OCI-LY3 (cell line): ENCODE results near the gene RNFT2.
"Not testable (repeated sequence)": the region's sequence is repeated elsewhere in the genome, so short reads cannot be mapped to it uniquely, and the experiment has no call there.

ENCODE experiments used
- H2AFZ ChIP-seq: fragments of 200-600, 300-600 bp; shearing (Covaris generic); 2 replicates; pipeline ENCODE4 v1.6.0; 2014; ENCODE audit warnings: antibody characterized with exemption, low read depth, low read length
- H3K27ac ChIP-seq: fragments of 200-600, 300-600 bp; sonication (generic); 2 replicates; pipeline ENCODE4 v1.5.1; 2014; ENCODE audit warnings: mild to moderate bottlenecking, low read length, moderate library complexity, mixed read lengths
- H3K27me3 ChIP-seq: fragments of 200-600, 300-600 bp; sonication (generic); 2 replicates; pipeline ENCODE4 v1.6.1; 2014; ENCODE audit warnings: low read depth, low read length, mixed read lengths
- H3K36me3 ChIP-seq: fragments of 200-600, 300-600 bp; sonication (generic); replicated peaks from 2 replicates; pipeline ENCODE3; 2014; ENCODE audit warnings: low read depth, low read length, mixed read lengths
- H3K4me1 ChIP-seq: fragments of 300-600, 200-600 bp; sonication (generic); 2 replicates; pipeline ENCODE4 v1.6.1; 2014; ENCODE audit warnings: low read length, mixed read lengths
- H3K4me2 ChIP-seq: fragments of 200-600, 300-600 bp; sonication (generic); 2 replicates; pipeline ENCODE4 v1.6.1; 2014; ENCODE audit warnings: low read length, mixed read lengths
- H3K4me3 ChIP-seq: fragments of 300-600, 200-600 bp; sonication (generic); 2 replicates; pipeline ENCODE4 v1.5.1; 2014; ENCODE audit warnings: antibody characterized with exemption, mild to moderate bottlenecking, low read length, moderate library complexity
- H3K79me2 ChIP-seq: fragments of 300-600, 200-600 bp; shearing (Covaris generic); 2 replicates; pipeline ENCODE4 v1.6.1; 2014; ENCODE audit warnings: mild to moderate bottlenecking, low read length, mixed read lengths
- H3K9ac ChIP-seq: fragments of 300-600, 200-600 bp; shearing (Covaris generic); 2 replicates; pipeline ENCODE4 v1.6.0; 2014; ENCODE audit warnings: mild to moderate bottlenecking, low read length, moderate library complexity
- H3K9me3 ChIP-seq: fragments of 200-600, 300-600 bp; shearing (Covaris generic); 2 replicates; pipeline ENCODE4 v1.6.1; 2014; ENCODE audit warnings: low read length, mixed read lengths; ENCODE audit not compliant: insufficient read depth
- H4K20me1 ChIP-seq: fragments of 200-600, 300-600 bp; sonication (generic); 2 replicates; pipeline ENCODE4 v1.6.1; 2016; ENCODE audit warnings: low read length, mixed read lengths; ENCODE audit not compliant: insufficient read depth
- EZH2phosphoT487 ChIP-seq: fragments of 200-600 bp; shearing (Covaris generic); IDR thresholded peaks from 2 replicates; pipeline ENCODE4 v1.6.1; 2018; ENCODE audit warnings: antibody characterized with exemption, mixed run types, low read depth
- TF ChIP-seq, protein P1 (sequence below): fragments of 200-600, 300-600 bp; sonication (generic); IDR thresholded peaks from 2 replicates; pipeline ENCODE4 v1.5.1; 2014; ENCODE audit warnings: antibody characterized with exemption, low read length, low read depth

The RNFT2 gene

DNA sequence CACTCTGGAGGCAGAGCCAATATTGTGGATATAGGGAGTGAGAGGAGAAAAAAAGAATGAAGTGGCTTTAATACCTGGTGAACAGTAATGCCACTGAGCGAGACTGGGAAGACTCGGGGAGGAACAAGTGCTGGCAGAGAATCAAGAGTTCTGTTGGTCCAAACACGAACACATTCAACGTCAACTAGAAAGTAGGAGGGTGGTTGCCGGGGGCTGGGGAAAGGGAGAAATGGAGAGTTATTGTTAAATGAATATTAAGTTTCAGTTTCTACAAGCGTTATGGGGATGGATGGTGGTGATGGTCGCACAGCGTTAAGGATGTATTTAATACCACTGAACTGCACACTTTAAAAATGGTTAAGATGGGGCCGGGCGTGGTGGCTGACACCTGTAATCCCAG lies 3.0 kb upstream of the RNFT2 start:
- H3K27ac ChIP-seq: no peak overlapping the region
- H3K9ac ChIP-seq: no peak overlapping the region
- peaks cover 2% of the 10 kb centered on the region; the same call in 1 of the 2 replicates for H4K20me1 ChIP-seq
- H3K27me3 ChIP-seq: no peaks in the 10 kb centered on the region
- H3K4me1 ChIP-seq: peaks cover 16% of the 10 kb centered on the region
- H3K36me3 ChIP-seq: no peaks in the 10 kb centered on the region
- no peak overlapping the region for H3K4me2 ChIP-seq
- TF ChIP-seq, protein P1, sequence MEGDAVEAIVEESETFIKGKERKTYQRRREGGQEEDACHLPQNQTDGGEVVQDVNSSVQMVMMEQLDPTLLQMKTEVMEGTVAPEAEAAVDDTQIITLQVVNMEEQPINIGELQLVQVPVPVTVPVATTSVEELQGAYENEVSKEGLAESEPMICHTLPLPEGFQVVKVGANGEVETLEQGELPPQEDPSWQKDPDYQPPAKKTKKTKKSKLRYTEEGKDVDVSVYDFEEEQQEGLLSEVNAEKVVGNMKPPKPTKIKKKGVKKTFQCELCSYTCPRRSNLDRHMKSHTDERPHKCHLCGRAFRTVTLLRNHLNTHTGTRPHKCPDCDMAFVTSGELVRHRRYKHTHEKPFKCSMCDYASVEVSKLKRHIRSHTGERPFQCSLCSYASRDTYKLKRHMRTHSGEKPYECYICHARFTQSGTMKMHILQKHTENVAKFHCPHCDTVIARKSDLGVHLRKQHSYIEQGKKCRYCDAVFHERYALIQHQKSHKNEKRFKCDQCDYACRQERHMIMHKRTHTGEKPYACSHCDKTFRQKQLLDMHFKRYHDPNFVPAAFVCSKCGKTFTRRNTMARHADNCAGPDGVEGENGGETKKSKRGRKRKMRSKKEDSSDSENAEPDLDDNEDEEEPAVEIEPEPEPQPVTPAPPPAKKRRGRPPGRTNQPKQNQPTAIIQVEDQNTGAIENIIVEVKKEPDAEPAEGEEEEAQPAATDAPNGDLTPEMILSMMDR: no peak
- TF ChIP-seq EZH2phosphoT487: no peak
- H3K9me3 ChIP-seq: no peaks in the 10 kb centered on the region
- no peak overlapping the region for H2AFZ ChIP-seq
- H3K4me3 ChIP-seq: no peak overlapping the region
- peaks cover 45% of the 10 kb centered on the region for H3K79me2 ChIP-seq

DNA sequence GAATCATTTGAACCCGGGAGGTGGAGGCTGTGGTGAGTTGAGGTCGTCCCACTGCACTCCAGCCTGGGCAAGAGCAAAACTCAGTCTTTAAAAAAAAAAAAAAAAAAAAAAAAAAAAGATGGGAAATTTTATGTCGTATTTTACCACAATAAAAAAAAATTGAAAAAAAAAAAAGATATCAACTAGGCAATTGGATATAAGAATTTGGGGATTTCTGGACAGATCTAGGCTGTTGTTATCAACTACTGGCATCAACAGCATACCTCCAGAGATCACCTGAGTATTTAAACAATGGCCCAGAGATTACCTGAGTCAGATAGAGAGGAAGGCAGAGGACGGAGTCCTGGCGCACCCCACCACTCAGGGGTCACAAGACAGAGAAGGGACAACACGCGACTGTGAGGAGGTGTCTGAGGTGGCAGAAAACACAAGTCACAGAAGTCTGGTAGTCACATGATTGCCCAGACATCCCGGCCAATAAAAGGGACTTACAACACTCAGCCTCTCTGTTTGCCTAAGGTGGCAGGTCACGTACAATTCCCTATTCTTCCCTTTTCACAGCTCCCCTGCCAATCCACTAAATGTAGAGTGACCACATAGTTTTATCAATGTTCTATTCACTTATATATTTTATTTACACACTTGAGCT lies 2.0 kb upstream of the RNFT2 start:
- Histone ChIP-seq H3K4me1 (peaks cover 16% of the 10 kb centered on the region), H4K20me1 (peaks cover 2% of the 10 kb centered on the region; the same call in 1 of the 2 replicates)

DNA sequence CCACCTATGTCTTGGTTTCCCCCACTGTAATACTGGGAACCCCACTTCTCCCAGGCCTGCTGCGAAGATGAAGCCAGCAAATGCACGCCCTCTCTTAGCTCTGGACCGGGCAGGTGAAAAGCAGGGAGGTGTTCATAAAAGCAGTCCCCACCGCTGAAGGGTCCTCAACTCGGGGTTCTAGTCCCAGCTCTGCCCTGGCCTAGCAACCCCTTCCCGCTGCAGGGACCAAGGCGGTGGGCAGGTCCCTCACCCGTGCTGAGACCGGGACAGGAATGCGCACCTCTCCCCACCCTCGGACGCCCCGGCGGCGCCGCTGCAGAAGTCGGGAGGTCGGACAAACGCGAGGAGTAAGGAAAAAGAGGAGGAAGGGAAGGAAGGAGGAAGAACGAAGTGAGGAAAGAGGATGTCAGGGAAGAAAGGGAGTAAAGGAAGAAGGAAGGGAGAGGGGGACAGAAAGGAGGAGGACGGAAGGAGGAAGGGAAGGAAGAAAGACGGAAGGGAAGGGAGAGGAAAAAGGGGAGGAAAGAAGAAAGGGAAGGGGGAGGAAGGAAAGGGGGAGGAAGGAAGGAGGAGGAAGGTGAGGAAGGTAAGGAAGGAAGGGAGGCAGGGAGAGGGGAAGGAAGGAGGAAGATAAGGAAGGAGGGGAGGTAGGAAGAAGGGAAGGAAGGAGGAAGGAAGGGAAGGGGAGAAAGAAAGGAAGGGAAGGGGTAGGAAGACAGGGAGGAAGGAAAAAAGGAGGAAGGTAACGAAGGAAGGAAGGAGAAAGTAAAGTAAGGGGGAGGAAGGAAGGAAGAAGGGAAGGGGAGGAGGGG lies 947 bp upstream of the RNFT2 start:
- Histone ChIP-seq H3K4me2 (peak overlapping the region; percentile 100), H3K4me1 (peaks cover 16% of the 10 kb centered on the region), H3K9ac (peak overlapping the region; percentile 79), H3K79me2 (peaks cover 37% of the 10 kb centered on the region), H2AFZ (no peak overlapping the region), H3K27ac (no peak overlapping the region), H3K9me3 (no peaks in the 10 kb centered on the region), H4K20me1 (no peaks in the 10 kb centered on the region; the same call in 1 of the 2 replicates), H3K36me3 (no peaks in the 10 kb centered on the region), H3K4me3 (peak overlapping the region; percentile 93), H3K27me3 (no peaks in the 10 kb centered on the region)
- TF ChIP-seq, protein P1: no peak
- TF ChIP-seq EZH2phosphoT487: no peak

More for the DNA sequence above, 2.0 kb upstream of the RNFT2 start:
- H3K27ac ChIP-seq: no peak overlapping the region
- no peaks in the 10 kb centered on the region for H3K27me3 ChIP-seq
- H2AFZ ChIP-seq: no peak overlapping the region
- peak overlapping the region; percentile 93 for H3K4me3 ChIP-seq
- H3K4me2 ChIP-seq: peak overlapping the region; percentile 100
- no peak overlapping the region for H3K9ac ChIP-seq
- no peaks in the 10 kb centered on the region for H3K9me3 ChIP-seq
- no peaks in the 10 kb centered on the region for H3K36me3 ChIP-seq
- peaks cover 44% of the 10 kb centered on the region for H3K79me2 ChIP-seq
- TF ChIP-seq, protein P1: no peak
- no peak for TF ChIP-seq EZH2phosphoT487

DNA sequence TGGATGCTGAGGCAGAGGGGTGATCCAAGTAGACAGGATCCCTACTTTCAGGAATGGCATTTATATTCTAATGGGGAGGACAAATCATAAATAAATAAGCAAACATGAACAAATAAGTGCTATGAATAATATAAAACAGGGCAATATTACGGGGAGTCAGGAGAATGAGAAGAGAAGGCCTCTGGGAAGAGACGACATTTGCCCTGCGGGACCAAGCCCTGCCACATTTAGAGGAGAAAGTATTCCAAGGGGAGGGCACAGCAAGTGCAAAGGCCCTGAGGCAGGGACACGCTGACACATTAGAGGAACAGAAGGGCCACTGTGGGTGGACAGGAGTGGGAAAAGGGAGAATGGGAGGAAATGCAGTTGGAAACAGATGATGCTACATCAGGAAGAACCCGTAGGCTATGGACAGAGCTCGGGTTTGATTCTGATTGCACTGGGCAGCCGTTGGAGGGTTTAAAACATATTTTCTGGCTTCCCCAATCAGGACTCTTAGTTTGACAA lies 1.3 kb downstream of the RNFT2 start:
- TF ChIP-seq EZH2phosphoT487: no peak
- TF ChIP-seq, protein P1: no peak
- Histone ChIP-seq H3K4me1 (peaks cover 16% of the 10 kb centered on the region), H4K20me1 (no peaks in the 10 kb centered on the region; the same call in 1 of the 2 replicates), H3K4me2 (peak overlapping the region; percentile 95; the same call in 1 of the 2 replicates), H3K9me3 (no peaks in the 10 kb centered on the region), H3K79me2 (peaks cover 32% of the 10 kb centered on the region), H3K27ac (no peak overlapping the region), H3K27me3 (no peaks in the 10 kb centered on the region), H3K4me3 (no peak overlapping the region), H3K9ac (no peak overlapping the region), H3K36me3 (no peaks in the 10 kb centered on the region), H2AFZ (no peak overlapping the region)

DNA sequence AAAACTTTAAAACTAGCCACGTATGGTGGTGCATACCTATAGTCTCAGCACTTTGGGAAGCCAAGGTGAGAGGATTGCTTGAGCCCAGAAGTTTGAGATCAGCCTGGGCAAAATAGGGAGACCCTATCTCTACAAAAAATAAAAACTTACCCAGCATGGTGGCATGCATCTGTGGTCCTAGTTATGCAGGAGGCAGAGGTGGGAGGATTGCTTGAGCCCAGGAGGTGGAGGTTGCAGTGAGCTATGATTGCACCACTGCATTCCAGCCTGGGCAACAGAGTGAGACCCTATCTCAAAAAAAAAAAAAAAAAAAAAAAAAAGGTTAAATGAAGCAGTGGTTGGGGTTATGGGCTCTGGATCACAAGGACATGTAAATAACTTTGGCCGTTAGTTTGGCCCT lies 4.7 kb downstream of the RNFT2 start:
- not testable (repeated sequence) for H2AFZ ChIP-seq, H3K4me2 ChIP-seq, H3K9me3 ChIP-seq, H3K27me3 ChIP-seq, H3K79me2 ChIP-seq, H3K36me3 ChIP-seq, H3K4me3 ChIP-seq, H3K4me1 ChIP-seq, H3K27ac ChIP-seq, H4K20me1 ChIP-seq, H3K9ac ChIP-seq
